Stimulated activated CD8-positive, alpha-beta memory T cell treated with anti-CD3 and anti-CD28 coated beads, Interleukin-2, amount 100 ng/mL, for 1 hour (primary cell): ENCODE measurements around the gene KCNA3.
A peak's percentile ranks its signal among the peaks of the same experiment; 100 is the strongest.
"Not testable (repeated sequence)": the region's sequence is repeated elsewhere in the genome, so short reads cannot be mapped to it uniquely, and the experiment has no call there.

ENCODE experiments used
- DNase-seq, 2 donors: peaks; one replicate each; pipeline ENCODE4 v3.0.0-alpha.2; 2020; ENCODE audit warnings: low read depth in 2 of 2

The KCNA3 gene

DNA sequence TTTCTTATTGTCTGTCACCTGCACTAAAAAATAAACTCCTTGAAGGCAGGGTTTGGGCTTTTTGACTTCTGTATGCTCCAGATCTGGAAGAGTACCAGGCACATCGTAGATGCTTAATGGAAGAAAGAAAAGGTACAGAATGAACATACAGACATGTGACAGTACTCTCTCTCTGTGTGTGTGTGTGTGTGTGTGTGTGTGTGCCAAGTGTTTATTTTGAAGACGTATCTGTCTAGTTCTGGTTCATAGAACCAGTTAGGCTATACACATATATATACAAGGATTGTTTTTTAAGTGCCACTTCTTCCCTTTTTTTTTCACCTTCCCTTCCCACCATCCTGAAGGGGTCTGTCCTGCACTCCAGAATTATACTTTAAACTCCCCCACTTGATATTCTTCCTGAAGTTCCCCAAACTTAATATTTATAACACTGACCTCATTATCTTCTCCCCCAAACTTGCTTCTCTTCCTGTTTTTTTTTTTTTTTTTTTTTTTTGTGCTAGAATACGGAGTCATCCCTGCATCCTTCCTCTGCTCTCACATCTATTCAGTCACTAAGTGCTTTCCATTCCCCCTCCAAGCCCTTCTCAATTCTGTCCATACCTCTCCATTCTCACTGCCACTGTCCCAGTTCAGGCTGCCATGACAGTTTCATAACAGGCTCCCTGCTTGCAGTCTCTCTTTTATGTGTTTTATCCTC, 5.4 kb upstream of the KCNA3 start:
- DNase-seq: no peak

DNA sequence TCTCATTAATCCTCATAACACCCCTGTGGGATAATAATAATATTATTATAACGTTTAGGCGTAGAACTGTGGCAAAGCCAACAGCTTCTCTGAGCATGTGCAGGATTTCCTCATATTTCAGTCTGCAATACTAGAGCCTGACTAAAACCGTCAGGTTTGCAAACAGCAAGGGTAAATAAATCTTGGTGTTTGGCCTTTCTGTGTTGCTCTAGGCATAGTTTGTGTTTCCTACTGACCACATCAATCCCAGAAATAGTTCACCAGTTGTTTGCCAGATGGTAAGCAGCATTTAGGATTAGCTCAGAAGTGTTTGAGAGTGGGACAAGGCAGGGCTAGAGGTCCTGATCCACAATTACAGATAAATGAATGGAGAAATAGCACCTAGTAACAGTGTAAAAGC, 2.8 kb upstream of the KCNA3 start:
- DNase-seq: no peak

DNA sequence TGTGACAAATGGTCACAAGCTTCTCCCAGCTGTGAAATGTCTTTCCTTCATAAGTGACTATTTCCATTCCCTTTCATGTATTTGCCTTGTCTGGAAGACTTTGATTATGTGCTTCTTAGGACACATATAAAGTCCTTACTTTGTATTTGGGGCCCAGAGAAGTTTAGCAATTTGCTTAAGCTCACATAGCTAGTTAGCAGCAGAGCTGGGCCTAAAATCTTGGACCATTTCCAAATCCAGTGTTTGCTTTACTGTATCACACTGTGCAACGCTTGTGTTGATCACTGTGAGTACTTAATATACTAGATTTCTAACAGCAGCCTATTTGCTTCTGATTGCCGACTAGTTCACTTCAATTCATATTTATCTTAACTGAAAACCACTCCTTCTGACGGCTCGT, 2.2 kb upstream of the KCNA3 start:
- no peak for DNase-seq

DNA sequence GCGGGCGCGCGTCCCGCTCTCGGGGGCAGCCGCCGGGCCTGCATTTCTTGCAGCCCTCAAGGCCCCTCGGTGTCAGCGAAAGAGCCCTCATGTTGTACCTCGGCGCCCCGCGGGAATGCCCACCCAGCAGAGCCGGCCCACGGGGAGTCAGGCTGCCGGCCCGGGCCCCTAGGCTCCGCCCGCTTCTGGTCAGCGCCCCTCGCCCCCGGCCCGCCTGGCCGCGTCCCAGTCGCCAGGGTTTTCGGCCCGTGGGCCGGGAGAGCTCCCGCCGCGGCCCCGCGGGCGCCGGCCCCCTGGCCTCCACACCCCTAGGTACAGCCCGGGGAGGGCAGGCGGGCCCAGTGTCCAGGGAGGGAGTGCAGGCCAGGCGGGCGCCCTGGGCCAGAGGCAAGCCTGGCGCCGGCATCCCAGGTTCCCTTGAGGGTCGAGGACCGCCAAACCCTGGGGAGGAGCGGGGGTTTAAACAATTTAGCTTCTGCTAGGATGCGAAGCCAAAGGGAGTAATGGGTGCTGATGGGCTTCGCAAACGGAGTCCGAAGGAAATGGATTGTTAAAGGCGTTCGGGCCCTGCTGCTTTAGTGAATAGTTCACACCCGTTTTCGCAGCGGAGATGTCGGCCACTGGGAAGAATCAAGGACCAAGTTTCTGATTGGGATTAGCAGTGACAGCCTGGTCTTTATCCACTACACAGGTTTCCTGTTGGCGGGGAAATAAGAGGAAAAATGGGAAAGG, 486 bp upstream of the KCNA3 start:
- DNase-seq: no peak

DNA sequence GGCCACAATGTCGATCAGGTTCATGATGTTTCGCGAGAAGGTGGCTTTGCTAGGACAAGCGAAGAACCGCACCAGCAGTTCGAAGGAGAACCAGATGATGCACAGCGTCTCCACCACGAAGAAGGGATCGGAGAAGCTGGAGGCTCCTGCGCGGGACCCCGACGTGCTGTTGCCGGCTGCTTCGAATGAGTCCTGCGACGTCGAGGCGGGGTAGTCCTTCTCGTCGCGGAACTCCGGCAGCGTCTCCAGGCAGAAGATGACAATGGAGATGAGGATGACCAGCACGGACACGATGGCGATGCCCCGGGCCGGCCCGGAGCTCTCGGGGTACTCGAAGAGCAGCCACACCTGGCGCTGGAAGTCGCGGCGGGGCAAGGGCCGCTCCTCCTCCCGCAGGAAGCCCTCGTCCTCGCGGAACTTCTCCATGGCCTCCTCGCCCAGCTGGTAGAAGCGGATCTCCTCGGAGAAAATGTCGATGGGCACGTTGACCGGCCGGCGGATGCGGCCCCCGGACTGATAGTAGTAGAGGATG, 869 bp downstream of the KCNA3 start:
- no peak for DNase-seq

DNA sequence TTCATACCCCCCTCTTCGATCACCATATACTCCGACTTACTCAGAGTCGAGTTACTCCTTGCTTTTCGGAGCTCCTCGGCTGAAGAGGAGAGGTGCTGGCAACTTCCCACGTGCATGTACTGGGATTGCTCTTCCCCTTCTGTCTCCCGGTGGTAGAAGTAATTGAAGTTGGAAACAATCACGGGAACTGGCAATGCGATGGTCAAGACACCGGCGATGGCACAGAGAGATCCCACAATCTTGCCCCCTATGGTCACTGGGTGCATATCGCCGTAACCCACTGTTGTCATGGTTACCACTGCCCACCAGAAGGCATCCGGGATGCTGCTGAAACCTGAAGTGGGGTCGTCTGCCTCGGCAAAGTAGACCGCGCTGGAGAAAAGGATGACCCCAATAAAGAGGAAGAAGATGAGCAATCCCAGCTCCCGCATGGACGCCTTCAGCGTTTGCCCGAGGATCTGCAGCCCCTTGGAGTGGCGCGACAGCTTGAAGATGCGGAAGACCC, 1.5 kb downstream of the KCNA3 start:
- no peak for DNase-seq

DNA sequence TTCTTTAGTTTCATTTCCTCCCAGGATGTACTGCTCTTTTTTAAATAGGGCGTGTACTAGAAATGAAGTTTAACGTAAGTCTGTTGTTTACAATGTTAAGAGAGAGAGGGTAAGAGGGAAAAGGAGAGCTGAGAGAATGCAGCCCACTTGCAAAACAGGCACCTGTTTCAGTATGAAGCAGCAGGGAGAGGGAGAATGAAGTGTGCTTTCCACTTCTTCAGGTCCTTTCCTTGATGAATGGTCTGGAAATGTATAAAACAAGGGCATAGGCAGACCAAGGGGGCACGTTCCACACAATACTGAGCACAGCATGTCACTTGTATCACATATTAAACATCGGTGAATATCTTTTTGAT, 2.0 kb downstream of the KCNA3 start:
- DNase-seq: no peak

DNA sequence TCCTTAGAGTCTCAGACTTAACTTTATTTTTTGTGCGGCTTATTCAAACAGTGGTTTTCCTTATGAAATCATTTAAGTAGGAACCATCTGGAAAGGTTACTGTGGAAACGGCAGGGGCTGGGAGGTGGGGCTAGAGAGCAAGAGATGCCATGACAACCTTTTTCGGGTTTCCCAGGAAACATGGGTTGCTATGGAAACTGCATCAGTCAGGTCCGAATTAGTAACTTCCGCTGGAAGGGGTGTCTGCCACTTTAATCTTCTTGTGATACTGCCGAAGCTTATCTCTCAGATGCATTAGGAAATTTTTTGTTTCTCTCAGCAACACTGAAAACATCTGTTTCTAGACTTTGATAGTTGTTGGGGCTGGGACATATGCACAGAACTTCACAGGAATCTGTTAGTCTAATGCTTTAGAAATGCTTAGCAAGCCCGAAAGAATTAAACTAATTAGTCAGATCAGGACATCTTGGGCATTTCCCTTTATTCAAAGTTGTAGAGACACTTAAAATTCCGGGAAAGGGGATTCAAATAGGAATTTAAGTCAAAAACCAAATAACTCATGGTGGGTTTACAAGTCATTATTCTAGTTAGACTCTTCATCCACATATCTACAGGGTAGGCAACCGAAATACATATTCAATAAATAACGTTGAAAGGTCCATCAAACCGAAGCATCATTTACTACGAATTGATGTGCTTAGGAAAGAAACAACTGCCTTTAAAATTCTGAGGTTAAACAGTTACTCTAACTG, 2.6 kb downstream of the KCNA3 start:
- peak in 1 of 2 donors; percentile 54 for DNase-seq

DNA sequence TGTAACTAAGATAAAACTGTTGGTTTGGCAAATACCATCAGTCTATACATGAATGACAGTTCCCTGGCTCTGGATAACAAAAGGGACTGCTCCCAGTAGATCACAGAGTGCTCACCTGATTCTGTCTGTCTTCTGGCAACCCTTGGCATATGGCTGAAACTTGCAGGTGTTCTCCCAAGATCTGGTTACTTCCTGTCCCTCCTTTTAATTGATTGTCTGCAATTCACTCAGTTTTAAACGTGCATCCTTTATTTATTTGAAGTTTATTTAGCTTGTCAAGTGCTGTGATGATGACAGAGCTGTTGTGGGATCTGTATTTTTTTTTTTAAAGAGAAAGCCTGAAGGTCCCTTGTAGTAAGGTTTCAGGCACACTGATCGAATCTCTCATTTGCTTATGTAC, 3.4 kb downstream of the KCNA3 start:
- no peak for DNase-seq

DNA sequence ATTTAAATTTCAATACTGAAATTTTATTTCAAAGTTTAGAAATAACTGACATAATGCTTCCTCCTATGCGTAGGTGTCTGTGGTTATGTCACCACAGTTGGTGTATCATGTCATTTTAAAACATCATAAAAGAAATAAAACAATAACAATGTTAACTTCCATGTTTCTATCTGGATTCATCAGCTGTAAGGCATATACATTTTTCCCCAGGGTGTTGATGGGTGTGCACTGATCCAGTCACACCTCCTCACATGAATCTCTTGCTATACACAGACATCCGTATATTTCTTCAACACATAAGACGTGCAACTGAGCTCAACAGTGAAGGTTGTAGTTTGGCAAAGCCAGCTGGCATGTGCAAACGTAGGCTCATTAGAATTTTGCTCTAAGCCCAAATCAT, 6.2 kb downstream of the KCNA3 start:
- DNase-seq: no peak

DNA sequence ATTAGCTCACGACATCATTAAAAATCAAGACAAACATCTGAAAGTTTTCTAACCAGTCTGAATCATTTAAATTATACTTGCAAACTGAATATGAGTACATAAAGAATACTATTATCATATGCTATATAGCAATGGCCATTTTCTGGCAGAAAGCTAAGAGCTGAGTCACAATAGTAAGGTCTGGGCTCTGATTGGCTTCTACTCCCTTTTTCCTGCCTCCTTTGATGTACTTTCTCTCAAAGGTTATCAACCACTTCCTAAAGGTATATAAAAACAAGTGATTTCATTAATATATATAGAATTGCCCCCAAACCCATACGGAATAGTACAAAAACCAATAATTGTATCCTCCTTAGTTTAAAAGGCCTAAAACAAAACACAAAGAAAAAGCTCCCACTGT, 7.0 kb downstream of the KCNA3 start:
- no peak for DNase-seq

DNA sequence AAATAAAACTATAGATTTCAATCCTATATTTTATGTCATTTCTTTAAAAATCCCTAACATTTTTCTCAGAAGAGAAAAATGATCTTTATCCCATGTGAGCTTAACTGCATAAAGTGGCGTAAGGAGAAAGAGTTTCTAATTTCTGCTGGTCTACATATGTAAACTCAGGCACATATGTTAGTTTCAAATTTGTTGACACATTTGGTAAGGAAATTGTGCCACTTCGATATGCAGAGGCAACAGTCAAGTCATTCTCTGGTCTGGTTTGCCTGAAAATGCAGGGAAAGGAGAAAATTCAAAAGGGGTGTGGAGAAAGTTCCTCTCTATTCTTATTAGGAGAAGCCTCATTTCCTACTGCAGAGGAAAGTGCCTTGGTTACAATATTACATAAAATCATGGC, 11.5 kb downstream of the KCNA3 start:
- DNase-seq: no peak

DNA sequence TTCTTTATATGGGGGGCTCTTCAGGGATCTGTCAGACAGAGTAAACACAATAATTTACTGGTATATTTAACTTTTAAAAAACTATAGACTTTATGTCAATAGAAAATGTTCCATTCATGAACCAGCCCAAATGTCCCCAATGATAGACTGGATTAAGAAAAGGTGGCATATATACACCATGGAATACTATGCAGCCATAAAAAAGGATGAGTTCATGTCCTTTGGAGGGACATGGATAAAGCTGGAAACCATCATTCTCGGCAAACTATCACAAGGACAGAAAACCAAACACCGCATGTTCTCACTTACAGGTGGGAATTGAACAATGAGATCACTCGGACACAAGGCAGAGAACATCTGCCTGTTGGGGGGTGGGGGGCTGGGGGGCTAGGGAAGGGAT, 15.2 kb downstream of the KCNA3 start:
- not testable (repeated sequence) for DNase-seq

DNA sequence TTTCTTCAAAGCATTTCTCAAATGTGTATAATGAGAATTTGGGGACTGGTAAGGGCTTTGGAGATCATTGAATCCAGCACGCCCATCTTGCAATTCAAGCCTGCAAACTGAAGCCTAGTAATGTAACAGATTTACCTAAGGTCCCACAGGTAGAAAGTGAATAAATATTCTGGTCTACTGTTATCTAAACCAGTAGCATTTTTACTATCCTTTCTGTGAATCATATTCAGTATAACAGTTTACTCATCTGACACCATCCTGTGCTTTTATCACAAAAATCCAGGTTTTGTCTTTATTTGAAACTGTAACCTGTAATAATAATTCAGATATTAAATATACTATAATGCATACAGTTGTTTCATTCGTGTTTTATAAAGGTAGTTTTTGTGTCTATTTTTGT, 17.4 kb downstream of the KCNA3 start:
- DNase-seq: no peak

DNA sequence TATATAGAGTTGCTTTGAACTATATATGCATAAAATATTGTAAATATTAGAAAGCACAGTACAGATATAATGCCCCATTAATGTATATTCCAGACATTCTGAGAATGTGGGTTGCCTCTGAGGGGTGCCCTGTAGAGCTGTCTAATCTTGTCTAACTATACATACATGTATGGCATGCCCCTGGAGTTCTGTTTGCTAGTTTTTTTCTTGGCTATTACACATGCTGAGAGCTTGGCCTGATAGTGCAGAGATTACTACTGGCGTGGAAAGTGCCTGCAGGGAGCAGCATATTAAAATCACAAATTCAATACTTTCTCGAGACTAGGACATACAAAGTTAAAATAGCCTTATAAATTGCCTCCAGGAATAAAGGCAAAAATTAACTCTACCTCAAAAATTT, 24.1 kb downstream of the KCNA3 start:
- no peak for DNase-seq

DNA sequence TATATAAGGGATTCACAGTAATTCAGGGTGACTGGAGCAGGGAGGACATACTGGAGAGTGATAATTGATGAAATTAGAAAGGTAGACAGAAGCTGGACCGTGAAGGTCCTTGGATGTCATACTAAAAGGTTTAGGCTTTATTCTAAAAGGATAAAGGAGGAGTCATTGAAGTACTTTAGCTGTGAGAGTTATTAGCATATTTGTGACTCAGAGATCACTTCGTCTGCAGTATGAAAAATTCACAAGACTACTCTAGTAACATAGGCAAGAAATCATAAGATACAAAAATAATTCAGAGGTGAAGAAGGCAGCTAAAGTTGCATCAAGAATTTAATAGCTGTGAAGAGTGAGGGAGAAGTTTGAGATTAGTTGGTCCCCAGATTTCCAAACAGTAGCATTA, 26.3 kb downstream of the KCNA3 start:
- no peak for DNase-seq

DNA sequence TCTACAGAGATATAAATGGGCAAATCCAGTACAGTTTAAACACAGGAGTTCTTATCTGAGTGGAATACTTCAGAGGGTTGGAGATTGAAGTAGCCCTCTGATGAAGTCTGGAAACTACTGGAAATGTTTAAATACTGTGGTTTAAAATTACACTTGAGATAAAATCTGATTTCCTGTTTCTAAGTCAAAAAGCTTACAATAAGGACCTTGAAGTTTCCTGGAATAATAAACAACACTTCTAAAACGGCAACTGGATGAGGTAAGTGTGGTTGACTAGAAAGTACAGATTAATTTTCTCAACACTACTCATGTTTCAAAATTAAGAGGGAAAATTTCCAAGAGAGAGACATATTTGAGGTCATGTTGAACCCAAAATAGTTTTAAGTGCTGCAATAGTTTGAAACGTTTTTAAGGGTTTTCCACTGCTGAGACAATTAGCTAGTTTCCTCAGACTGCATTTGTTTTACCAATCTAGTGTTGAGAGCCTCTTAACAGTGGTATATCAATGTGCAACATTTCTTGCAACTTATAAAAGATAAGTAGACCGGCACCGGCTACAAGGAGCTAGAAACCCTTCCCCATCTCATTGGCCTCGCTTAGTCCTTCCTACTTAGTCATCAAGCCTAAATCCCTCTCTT, 27.4 kb downstream of the KCNA3 start:
- DNase-seq: no peak

DNA sequence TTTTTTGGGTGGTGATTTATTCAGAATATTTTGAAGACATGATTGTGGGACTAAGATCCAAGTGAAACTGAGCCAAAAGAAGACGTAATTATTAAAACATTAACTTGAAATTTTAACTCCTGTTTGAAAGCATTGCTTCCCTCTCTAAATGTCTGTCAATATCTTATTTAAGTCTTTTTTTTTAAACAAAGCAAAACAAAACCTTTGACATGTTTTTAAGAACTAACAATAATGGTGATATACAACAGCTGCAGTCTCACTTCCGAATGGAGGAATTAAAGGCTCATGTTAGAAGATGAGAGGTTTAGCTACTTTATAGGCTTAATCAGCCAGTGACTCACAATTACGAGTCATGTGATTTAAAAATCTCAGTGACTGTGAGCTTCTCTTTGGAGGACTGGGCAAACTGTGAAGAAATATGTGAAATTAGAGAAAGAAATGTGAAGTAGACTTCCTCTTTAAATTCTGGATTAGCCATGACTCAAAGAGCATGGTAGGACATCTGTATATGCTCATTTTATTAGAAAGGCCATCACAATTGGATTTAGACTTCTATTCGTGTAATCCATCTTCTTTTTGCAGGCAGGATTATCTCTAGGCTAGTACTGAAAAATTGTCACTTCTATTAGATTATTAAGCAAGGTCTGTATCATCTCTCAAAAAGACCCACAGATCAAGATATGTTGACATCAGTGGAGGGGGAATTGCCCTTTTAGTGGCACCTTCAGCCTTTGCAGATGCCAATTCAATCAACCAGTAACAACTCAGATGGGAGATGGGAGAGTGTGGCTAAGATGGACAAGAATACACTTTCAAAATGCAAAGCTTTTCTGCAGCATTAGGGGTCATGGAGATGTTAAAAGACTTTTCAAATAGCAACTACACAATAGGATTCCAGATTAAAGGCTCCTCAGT, 28.7 kb downstream of the KCNA3 start:
- DNase-seq: no peak

DNA sequence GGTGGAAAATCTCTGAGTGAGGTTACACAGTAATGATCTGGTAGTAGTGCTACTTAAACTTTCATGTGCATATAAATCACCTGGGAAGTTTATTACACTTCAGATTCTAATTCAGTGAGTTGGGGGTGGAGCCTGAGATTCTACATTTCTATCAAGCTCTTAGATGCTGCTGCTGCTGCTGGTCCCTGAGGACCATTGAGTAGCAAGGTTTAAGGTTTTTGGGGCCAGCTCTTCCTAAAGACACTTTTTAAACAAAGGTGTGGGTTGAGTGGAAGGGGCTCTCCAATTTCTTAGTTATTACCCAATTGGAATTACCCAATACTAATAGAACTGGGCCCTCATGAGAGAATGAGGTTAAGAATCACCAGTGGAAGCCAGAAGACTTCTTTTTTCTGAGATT, 29.5 kb downstream of the KCNA3 start:
- no peak for DNase-seq

DNA sequence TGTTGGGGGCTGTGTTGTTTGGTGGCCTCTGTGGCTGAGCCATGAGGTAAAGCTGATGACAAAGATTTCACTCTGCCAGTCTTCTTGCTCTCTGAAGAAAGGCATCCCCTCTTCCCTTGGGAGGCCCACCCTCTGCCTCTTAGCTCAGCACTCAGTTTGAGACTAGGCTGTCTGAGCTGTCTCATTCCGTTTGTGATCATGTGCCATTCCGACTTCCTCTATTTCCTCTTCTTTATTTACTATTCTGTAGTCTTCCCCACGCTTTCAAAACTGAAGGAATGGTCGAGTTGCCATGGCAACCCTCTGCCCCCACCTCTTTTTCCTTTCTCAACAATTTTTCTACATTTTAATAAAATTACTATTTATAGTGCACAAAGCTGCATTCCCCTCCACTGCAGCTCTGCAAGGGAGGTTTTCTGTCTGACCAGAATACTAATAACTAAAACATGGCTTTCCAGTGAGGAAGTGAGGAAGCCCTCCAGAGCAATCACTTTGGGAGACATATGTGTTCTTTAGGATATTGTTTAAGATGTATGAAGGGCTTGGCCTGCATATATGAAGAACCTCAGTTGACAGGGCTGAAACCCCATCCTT, 30.8 kb downstream of the KCNA3 start:
- DNase-seq: no peak
